ENCODE measurements around the gene PTPN13. TPM values are rescaled to one million over a fixed set of nuclear protein-coding genes. Genes with fewer than 3 reads are reported as not detected.

The PTPN13 gene
- total RNA-seq, 1 donor, result 70.2 TPM

GRCh38 chr4:86741846-86742245, 147.7 kb downstream of the PTPN13 start:
- Histone ChIP-seq H3K4me2 (ENCODE audit: insufficient read depth, low read length) (no peak overlapping the region), H2AFZ (ENCODE audit: low read length) (no peak overlapping the region), H3K27me3 (ENCODE audit: insufficient read depth, low read length) (no peaks in the 10 kb centered on the region), H4K20me1 (ENCODE audit: insufficient read depth, low read length) (no peaks in the 10 kb centered on the region), H3K27ac (ENCODE audit: low read depth, low read length) (no peak overlapping the region), H3K4me1 (ENCODE audit: insufficient read depth, low read length) (no peaks in the 10 kb centered on the region), H3K79me2 (ENCODE audit: insufficient read depth, low read length) (no peaks in the 10 kb centered on the region), H3K9me3 (ENCODE audit: low read depth, low read length) (no peaks in the 10 kb centered on the region), H3K36me3 (ENCODE audit: insufficient read depth, low read length) (peaks cover 10% of the 10 kb centered on the region), H3K4me3 (ENCODE audit: insufficient read depth, low read length) (no peak overlapping the region)
- TF ChIP-seq, protein P1, sequence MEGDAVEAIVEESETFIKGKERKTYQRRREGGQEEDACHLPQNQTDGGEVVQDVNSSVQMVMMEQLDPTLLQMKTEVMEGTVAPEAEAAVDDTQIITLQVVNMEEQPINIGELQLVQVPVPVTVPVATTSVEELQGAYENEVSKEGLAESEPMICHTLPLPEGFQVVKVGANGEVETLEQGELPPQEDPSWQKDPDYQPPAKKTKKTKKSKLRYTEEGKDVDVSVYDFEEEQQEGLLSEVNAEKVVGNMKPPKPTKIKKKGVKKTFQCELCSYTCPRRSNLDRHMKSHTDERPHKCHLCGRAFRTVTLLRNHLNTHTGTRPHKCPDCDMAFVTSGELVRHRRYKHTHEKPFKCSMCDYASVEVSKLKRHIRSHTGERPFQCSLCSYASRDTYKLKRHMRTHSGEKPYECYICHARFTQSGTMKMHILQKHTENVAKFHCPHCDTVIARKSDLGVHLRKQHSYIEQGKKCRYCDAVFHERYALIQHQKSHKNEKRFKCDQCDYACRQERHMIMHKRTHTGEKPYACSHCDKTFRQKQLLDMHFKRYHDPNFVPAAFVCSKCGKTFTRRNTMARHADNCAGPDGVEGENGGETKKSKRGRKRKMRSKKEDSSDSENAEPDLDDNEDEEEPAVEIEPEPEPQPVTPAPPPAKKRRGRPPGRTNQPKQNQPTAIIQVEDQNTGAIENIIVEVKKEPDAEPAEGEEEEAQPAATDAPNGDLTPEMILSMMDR (IDR thresholded peaks at IDR 0.05; ENCODE audit: extremely low read depth, low read depth, low read length), result no peak
- DNase-seq (ENCODE audit: insufficient read length, low spot score, missing footprints), result no peak

GRCh38 chr4:86744570-86744969, 150.5 kb downstream of the PTPN13 start:
- Histone ChIP-seq H3K9me3 (ENCODE audit: low read depth, low read length) (no peaks in the 10 kb centered on the region), H3K4me3 (ENCODE audit: insufficient read depth, low read length) (no peak overlapping the region), H3K36me3 (ENCODE audit: insufficient read depth, low read length) (peaks cover 10% of the 10 kb centered on the region), H4K20me1 (ENCODE audit: insufficient read depth, low read length) (no peaks in the 10 kb centered on the region), H2AFZ (ENCODE audit: low read length) (no peak overlapping the region), H3K4me1 (ENCODE audit: insufficient read depth, low read length) (no peaks in the 10 kb centered on the region), H3K27ac (ENCODE audit: low read depth, low read length) (no peak overlapping the region), H3K79me2 (ENCODE audit: insufficient read depth, low read length) (no peaks in the 10 kb centered on the region), H3K4me2 (ENCODE audit: insufficient read depth, low read length) (no peak overlapping the region), H3K27me3 (ENCODE audit: insufficient read depth, low read length) (no peaks in the 10 kb centered on the region)
- no peak for DNase-seq (ENCODE audit: insufficient read length, low spot score, missing footprints)
- TF ChIP-seq, protein P1 (IDR thresholded peaks at IDR 0.05; ENCODE audit: extremely low read depth, low read depth, low read length), result no peak

- Histone ChIP-seq H3K4me2 (ENCODE audit: insufficient read depth, low read length) (no peak overlapping the region), H3K4me1 (ENCODE audit: insufficient read depth, low read length) (no peaks in the 10 kb centered on the region), H3K27me3 (ENCODE audit: insufficient read depth, low read length) (no peaks in the 10 kb centered on the region), H2AFZ (ENCODE audit: low read length) (no peak overlapping the region), H4K20me1 (ENCODE audit: insufficient read depth, low read length) (no peaks in the 10 kb centered on the region), H3K4me3 (ENCODE audit: insufficient read depth, low read length) (no peak overlapping the region), H3K27ac (ENCODE audit: low read depth, low read length) (no peak overlapping the region), H3K9me3 (ENCODE audit: low read depth, low read length) (no peaks in the 10 kb centered on the region), H3K79me2 (ENCODE audit: insufficient read depth, low read length) (no peaks in the 10 kb centered on the region), H3K36me3 (ENCODE audit: insufficient read depth, low read length) (peaks cover 5% of the 10 kb centered on the region)
- no peak for DNase-seq (ENCODE audit: insufficient read length, low spot score, missing footprints)
- TF ChIP-seq, protein P1 (IDR thresholded peaks at IDR 0.05; ENCODE audit: extremely low read depth, low read depth, low read length), result no peak
These were observed 155.0 kb downstream of the PTPN13 start for GRCh38 chr4:86749121-86749520.

DNA sequence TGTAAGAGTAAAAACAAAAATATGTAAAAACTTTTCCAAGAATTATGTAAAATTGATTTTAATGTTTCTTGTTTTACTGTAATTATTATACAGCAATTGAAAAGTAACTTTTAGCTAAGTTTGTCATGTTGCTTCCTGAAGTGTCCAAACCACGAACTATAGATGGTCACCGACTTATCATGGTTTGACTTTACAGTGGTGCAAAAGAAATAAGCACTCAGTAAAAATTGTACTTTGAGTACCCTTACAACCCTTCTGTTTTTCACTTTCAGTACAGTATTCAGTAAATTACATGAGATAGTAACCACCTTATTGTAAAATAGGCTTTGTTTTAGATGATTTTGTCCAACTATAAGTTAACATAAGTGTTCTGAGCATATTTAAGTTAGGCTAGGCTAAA, 161.3 kb downstream of the PTPN13 start:
- H3K79me2 ChIP-seq (ENCODE audit: insufficient read depth, low read length), result no peaks in the 10 kb centered on the region
- no peaks in the 10 kb centered on the region for H4K20me1 ChIP-seq (ENCODE audit: insufficient read depth, low read length)
- H3K4me2 ChIP-seq (ENCODE audit: insufficient read depth, low read length), result no peak overlapping the region
- peaks cover 6% of the 10 kb centered on the region for H3K36me3 ChIP-seq (ENCODE audit: insufficient read depth, low read length)
- no peaks in the 10 kb centered on the region for H3K4me1 ChIP-seq (ENCODE audit: insufficient read depth, low read length)
- H2AFZ ChIP-seq (ENCODE audit: low read length), result no peak overlapping the region
- H3K27ac ChIP-seq (ENCODE audit: low read depth, low read length), result no peak overlapping the region
- no peaks in the 10 kb centered on the region for H3K27me3 ChIP-seq (ENCODE audit: insufficient read depth, low read length)
- H3K9me3 ChIP-seq (ENCODE audit: low read depth, low read length), result no peaks in the 10 kb centered on the region
- TF ChIP-seq, protein P1 (IDR thresholded peaks at IDR 0.05; ENCODE audit: extremely low read depth, low read depth, low read length), result no peak
- DNase-seq (ENCODE audit: insufficient read length, low spot score, missing footprints), result no peak
- H3K4me3 ChIP-seq (ENCODE audit: insufficient read depth, low read length), result no peak overlapping the region

Measured in osteoblast (primary cell).